Upper lobe of left lung (tissue), 6 donors: Measurements from ENCODE around the gene EXOC4. TPM values are rescaled to one million over a fixed set of nuclear protein-coding genes. Genes with fewer than 3 reads are reported as not detected.

Experiments used
- ATAC-seq, 2 donors: fragments of 200-7000 bp; cut with Tn5 transposase; one replicate each; pipeline ENCODE4 v1.9.1; 2022; ENCODE audit warnings: mild to moderate bottlenecking in 2 of 2, moderate library complexity in 2 of 2; ENCODE audit not compliant: low FRiP score in 2 of 2
- DNase-seq, 2 donors: peaks; one replicate each; pipeline ENCODE4 v3.0.0-alpha.2; 2019 to 2020
- H3K27ac ChIP-seq, 4 donors: fragments of 200-600 bp; sonication (generic); one replicate each; pipeline ENCODE4 v1.5.1; 2016 to 2019
- H3K27me3 ChIP-seq, 4 donors: fragments of 200-600 bp; sonication (generic); one replicate each; pipeline ENCODE4 v1.5.1; 2017 to 2019
- H3K36me3 ChIP-seq, 4 donors: fragments of 200-600 bp; sonication (generic); one replicate each; pipeline ENCODE4 v1.5.1; 2016 to 2019
- H3K4me1 ChIP-seq, 4 donors: fragments of 200-600 bp; sonication (generic); one replicate each; pipeline ENCODE4 v1.5.1; 2018 to 2019
- H3K4me3 ChIP-seq, 4 donors: fragments of 200-600 bp; sonication (generic); one replicate each; pipeline ENCODE4 v1.5.1; 2017 to 2019; ENCODE audit warnings: mild to moderate bottlenecking in 2 of 4, moderate library complexity in 1 of 4
- H3K9me3 ChIP-seq, 4 donors: fragments of 200-600 bp; sonication (generic); one replicate each; pipeline ENCODE4 v1.5.1; 2018 to 2019
- EP300 ChIP-seq, 4 donors: sonication (generic); formaldehyde crosslinking; IDR thresholded peaks; one replicate each; pipeline ENCODE4 v1.5.1; 2017; ENCODE audit warnings: antibody characterized with exemption in 4 of 4, control low read depth in 2 of 4
- POLR2A ChIP-seq, 4 donors: fragments of 450-650 bp; IDR thresholded peaks; one replicate each; pipeline ENCODE4 v1.5.1; 2016 to 2017; ENCODE audit warnings: antibody characterized with exemption in 4 of 4, mild to moderate bottlenecking in 2 of 4
- POLR2AphosphoS5 ChIP-seq, 2 donors: sonication (generic); formaldehyde crosslinking; IDR thresholded peaks; one replicate each; pipeline ENCODE4 v1.5.1; 2017; ENCODE audit warnings: antibody characterized with exemption in 2 of 2
- WGBS, 2 donors: methylation state at CpG; one replicate each; pipeline ENCODE4 v1.1.5; 2017 to 2018; 5-methylcytosine and 5-hydroxymethylcytosine counted together
- total RNA-seq, 6 donors: library from RNA; depleted of rRNA in 4 of 6; stranded (reverse); fragments of >200 nt in 4 of 6; gene quantifications; one replicate each; pipeline versions ENCODE4 v1.1.0 to v1.2.1, GENCODE V29; 2016 to 2021
- TF ChIP-seq, protein P1 (sequence below), 6 experiments: fragments of 450-650 bp in 4 of 6; fragments of 200-600 bp in 2 of 6; sonication (generic) in 2 of 6; IDR thresholded peaks; one replicate each; pipeline ENCODE4 v1.5.1; 2016 to 2019; ENCODE audit warnings: antibody characterized with exemption in 6 of 6
- donor health status: DM: no; HTN: no; CAD: no; lungs with moderate emphysema.
- donor health status: DM: no; HTN: yes; CAD: no; lungs with severe emphysema.

Gene EXOC4
- total RNA-seq, 6 donors from 2014 or later, result 56.3 to 325 (median 99.4) TPM

DNA sequence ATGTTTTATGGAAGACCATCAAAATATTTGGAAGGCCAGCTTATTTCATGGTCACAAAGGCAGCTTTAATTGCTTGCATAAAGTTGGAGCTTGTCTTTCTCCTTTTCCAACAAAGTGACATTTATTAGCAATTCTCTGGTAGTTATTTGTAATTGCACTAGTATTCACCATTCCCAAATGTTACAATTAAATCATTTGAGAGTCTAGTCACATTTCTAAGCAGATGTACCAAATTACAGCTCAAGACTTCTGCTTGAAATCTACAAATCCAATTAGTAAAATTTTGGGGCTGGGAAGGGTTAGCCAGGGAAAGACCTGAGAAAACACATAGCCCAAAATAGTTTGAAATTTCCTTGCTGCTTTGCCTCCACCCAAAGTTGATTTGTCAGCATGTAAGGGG is 498.2 kb downstream of the EXOC4 start:
- no peaks in the 10 kb centered on the region for H3K4me1 ChIP-seq
- no peaks in the 10 kb centered on the region for H3K27me3 ChIP-seq
- ATAC-seq (no peak), DNase-seq (no peak)
- H3K9me3 ChIP-seq, result no peaks in the 10 kb centered on the region
- no peak overlapping the region for H3K27ac ChIP-seq
- H3K4me3 ChIP-seq, result no peak overlapping the region
- TF ChIP-seq, protein P1, sequence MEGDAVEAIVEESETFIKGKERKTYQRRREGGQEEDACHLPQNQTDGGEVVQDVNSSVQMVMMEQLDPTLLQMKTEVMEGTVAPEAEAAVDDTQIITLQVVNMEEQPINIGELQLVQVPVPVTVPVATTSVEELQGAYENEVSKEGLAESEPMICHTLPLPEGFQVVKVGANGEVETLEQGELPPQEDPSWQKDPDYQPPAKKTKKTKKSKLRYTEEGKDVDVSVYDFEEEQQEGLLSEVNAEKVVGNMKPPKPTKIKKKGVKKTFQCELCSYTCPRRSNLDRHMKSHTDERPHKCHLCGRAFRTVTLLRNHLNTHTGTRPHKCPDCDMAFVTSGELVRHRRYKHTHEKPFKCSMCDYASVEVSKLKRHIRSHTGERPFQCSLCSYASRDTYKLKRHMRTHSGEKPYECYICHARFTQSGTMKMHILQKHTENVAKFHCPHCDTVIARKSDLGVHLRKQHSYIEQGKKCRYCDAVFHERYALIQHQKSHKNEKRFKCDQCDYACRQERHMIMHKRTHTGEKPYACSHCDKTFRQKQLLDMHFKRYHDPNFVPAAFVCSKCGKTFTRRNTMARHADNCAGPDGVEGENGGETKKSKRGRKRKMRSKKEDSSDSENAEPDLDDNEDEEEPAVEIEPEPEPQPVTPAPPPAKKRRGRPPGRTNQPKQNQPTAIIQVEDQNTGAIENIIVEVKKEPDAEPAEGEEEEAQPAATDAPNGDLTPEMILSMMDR (IDR thresholded peaks at IDR 0.05), result no peak
- no peak for TF ChIP-seq POLR2AphosphoS5 (IDR thresholded peaks at IDR 0.05)
- H3K36me3 ChIP-seq, result no peaks in the 10 kb centered on the region

DNA sequence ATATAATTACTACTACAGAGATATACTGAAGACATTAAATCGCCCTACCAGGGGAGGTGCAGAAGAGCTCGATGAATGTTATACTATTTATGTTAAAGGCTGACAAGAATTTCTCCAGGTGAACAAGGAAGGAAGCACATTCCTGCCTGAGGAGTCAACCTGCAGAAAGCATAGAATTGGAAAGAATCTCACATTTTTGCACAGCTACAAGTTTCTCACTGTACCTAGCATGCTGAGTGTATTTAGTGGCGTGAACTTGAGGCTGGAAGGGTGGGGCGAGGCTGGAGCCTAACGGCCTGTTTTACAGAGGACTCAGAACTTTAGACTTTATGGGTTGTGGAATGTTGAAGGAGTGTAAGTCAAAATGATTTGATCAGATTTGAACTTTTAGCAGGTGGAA is 500.6 kb downstream of the EXOC4 start:
- TF ChIP-seq, protein P1 (IDR thresholded peaks at IDR 0.05), result no peak
- TF ChIP-seq EP300 (IDR thresholded peaks at IDR 0.05) (no peak), POLR2A (IDR thresholded peaks at IDR 0.05) (no peak), POLR2AphosphoS5 (IDR thresholded peaks at IDR 0.05) (no peak)
- Histone ChIP-seq H3K9me3 (no peaks in the 10 kb centered on the region), H3K36me3 (no peaks in the 10 kb centered on the region), H3K4me3 (no peak overlapping the region), H3K4me1 (no peaks in the 10 kb centered on the region), H3K27ac (no peak overlapping the region), H3K27me3 (no peaks in the 10 kb centered on the region)
- 83 to 91% methylated on average over 5 of the region's 5 CpGs for WGBS, 2 donors
- DNase-seq (no peak), ATAC-seq (no peak)

DNA sequence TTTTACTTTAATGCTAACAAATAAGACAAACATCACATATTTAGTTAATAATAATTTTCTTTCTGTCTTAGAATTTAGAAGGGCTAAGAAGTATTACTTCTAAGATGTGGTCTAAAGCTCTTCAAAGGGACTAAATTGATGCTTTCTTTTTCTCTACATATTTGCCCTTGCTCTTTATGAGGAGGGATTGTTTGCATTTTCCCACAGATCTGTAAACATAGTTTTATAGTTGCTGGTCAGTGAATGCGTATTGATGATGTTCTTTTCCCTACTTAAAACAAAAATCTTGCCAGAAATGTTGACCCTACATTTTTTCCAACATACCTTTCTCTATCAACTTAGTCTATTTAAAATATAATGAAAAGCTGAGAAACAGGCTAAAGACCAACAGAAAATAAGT is 501.8 kb downstream of the EXOC4 start:
- Histone ChIP-seq H3K27ac (no peak overlapping the region), H3K4me1 (no peaks in the 10 kb centered on the region), H3K27me3 (no peaks in the 10 kb centered on the region), H3K36me3 (no peaks in the 10 kb centered on the region), H3K4me3 (no peak overlapping the region), H3K9me3 (no peaks in the 10 kb centered on the region)
- ATAC-seq (no peak), DNase-seq (no peak)
- WGBS, 2 donors, result 69 to 74% methylated on average over 1 of the region's 1 CpG
- TF ChIP-seq EP300 (IDR thresholded peaks at IDR 0.05) (no peak), POLR2A (IDR thresholded peaks at IDR 0.05) (no peak), POLR2AphosphoS5 (IDR thresholded peaks at IDR 0.05) (no peak)
- TF ChIP-seq, protein P1 (IDR thresholded peaks at IDR 0.05), result no peak

DNA sequence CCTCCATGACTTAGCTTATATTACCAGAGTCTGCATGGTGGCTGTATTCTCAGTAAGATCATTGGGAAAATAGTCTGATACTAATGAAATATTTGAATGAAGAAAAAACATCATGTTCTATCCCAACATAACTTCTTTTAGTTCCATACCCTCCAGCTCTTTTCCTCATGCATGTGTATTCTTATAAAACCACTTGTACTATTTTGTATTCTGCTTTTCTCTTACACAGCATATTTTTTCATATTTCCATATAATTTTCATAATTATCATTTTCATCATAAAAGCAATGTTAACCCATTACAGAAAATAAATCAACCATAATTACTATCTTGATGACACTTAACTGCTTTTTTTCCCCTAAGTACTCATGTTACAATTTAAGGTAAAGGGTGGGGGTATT is 503.0 kb downstream of the EXOC4 start:
- Histone ChIP-seq H3K4me3 (no peak overlapping the region), H3K9me3 (no peaks in the 10 kb centered on the region), H3K27me3 (no peaks in the 10 kb centered on the region), H3K27ac (no peak overlapping the region), H3K4me1 (no peaks in the 10 kb centered on the region), H3K36me3 (no peaks in the 10 kb centered on the region)
- TF ChIP-seq POLR2A (IDR thresholded peaks at IDR 0.05) (no peak), EP300 (IDR thresholded peaks at IDR 0.05) (no peak), POLR2AphosphoS5 (IDR thresholded peaks at IDR 0.05) (no peak)
- TF ChIP-seq, protein P1 (IDR thresholded peaks at IDR 0.05), result no peak
- DNase-seq (no peak), ATAC-seq (no peak)

DNA sequence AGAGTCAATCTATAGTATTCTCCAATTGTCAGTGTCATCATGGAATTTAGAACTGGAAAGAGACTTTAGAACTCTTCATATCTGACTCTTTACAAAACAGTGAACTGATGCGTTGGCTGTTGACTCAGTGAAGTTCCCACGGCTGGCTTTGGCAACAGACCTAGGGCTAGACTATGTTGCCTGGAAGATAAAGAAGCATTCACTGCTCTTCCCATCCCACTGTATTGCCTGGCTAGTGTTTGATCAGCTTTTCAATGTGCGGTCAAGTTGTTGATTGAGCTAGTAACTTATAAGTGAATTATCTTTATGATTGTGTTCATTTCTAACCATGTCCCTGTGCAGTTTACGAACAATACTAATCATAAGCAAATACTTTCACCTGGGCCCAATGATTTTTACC is 508.6 kb downstream of the EXOC4 start:
- Histone ChIP-seq H3K4me1 (no peaks in the 10 kb centered on the region), H3K9me3 (no peaks in the 10 kb centered on the region), H3K27ac (no peak overlapping the region), H3K36me3 (no peaks in the 10 kb centered on the region), H3K27me3 (no peaks in the 10 kb centered on the region), H3K4me3 (no peak overlapping the region)
- DNase-seq, result no peak
- 94 to 97% methylated on average over 4 of the region's 4 CpGs for WGBS, 2 donors
- ATAC-seq, result no peak
- TF ChIP-seq POLR2AphosphoS5 (IDR thresholded peaks at IDR 0.05), result no peak
- TF ChIP-seq, protein P1 (IDR thresholded peaks at IDR 0.05), result no peak
- TF ChIP-seq EP300 (IDR thresholded peaks at IDR 0.05), result no peak
- TF ChIP-seq POLR2A (IDR thresholded peaks at IDR 0.05), result no peak
